Sigmoid colon (tissue), 7 donors: ENCODE data around the gene SPOCK1. TPM values are rescaled to one million over a fixed set of nuclear protein-coding genes. Genes with fewer than 3 reads are reported as not detected.

ENCODE experiments used
- DNase-seq: peaks from one replicate; pipeline ENCODE4 v3.0.0-alpha.2; 2019
- H3K27ac ChIP-seq, 4 donors: fragments of 200-600 bp; sonication (generic); one replicate each; pipeline ENCODE4 v1.5.1; 2016 to 2019; ENCODE audit warnings: mild to moderate bottlenecking in 1 of 4
- H3K27me3 ChIP-seq, 3 donors: fragments of 200-600 bp; sonication (generic); one replicate each; pipeline ENCODE4 v1.5.1; 2019; ENCODE audit warnings: mild to moderate bottlenecking in 1 of 3
- H3K36me3 ChIP-seq, 4 donors: fragments of 200-600 bp; sonication (generic); one replicate each; pipeline ENCODE4 v1.5.1; 2016 to 2019
- H3K4me1 ChIP-seq, 4 donors: fragments of 200-600 bp; sonication (generic); one replicate each; pipeline ENCODE4 v1.5.1; 2017 to 2019
- H3K4me3 ChIP-seq, 4 donors: fragments of 200-600 bp; sonication (generic); one replicate each; pipeline ENCODE4 v1.5.1; 2017 to 2019; ENCODE audit warnings: mild to moderate bottlenecking in 2 of 4, moderate library complexity in 1 of 4
- H3K9me3 ChIP-seq, 4 donors: fragments of 200-600 bp in 3 of 4; sonication (generic) in 3 of 4; one replicate each; pipeline versions ENCODE4 v1.5.1 to v1.6.1; 2013 to 2019
- EP300 ChIP-seq, 4 donors: sonication (generic); formaldehyde crosslinking; IDR thresholded peaks; one replicate each; pipeline ENCODE4 v1.6.1; 2017; ENCODE audit warnings: antibody characterized with exemption in 4 of 4
- POLR2A ChIP-seq, 2 donors: fragments of 450-650 bp; IDR thresholded peaks; one replicate each; pipeline ENCODE4 v1.6.1; 2016; ENCODE audit warnings: antibody characterized with exemption in 2 of 2, mild to moderate bottlenecking in 2 of 2, moderate library complexity in 2 of 2
- POLR2AphosphoS5 ChIP-seq, 4 donors: sonication (generic); formaldehyde crosslinking; IDR thresholded peaks; one replicate each; pipeline ENCODE4 v1.6.1; 2017; ENCODE audit warnings: antibody characterized with exemption in 4 of 4
- WGBS, 2 donors: extraction: QIAGEN DNeasy Blood & Tissue Kit; methylation state at CpG; one replicate each; pipeline ENCODE4 v1.1.7; 2013; 5-methylcytosine and 5-hydroxymethylcytosine counted together
- intact Hi-C: fragments of 100-400 bp; cut with DNase I; formaldehyde crosslinking; loops from one replicate; pipeline ENCODE4 v1.15.1; 2023
- polyA plus RNA-seq, 3 donors: library from polyadenylated mRNA; stranded (reverse); fragments of 200-250 nt; gene quantifications; one replicate each; pipeline ENCODE4 v1.2.3, GENCODE V29; 2013
- total RNA-seq, 4 donors: library from RNA; depleted of rRNA; stranded (reverse); fragments of >200 nt; gene quantifications; one replicate each; pipeline ENCODE4 v1.1.0, GENCODE V29; 2016
- TF ChIP-seq, protein P1 (sequence below), 4 experiments: fragments of 450-650 bp in 3 of 4; fragments of 200-600 bp in 1 of 4; IDR thresholded peaks; one replicate each; pipeline ENCODE4 v1.5.1; 2016 to 2019; ENCODE audit warnings: antibody characterized with exemption in 4 of 4, mild to moderate bottlenecking in 3 of 4, moderate library complexity in 2 of 4
- donor health status: healthy with polysubstance abuse.
- donor health status: Bipolar disorder and iron deficiency.
- donor health status: healthy.

SPOCK1 gene
- total and polyA plus RNA-seq, 7 donors = 2.4 to 104 (median 33.4) TPM

DNA sequence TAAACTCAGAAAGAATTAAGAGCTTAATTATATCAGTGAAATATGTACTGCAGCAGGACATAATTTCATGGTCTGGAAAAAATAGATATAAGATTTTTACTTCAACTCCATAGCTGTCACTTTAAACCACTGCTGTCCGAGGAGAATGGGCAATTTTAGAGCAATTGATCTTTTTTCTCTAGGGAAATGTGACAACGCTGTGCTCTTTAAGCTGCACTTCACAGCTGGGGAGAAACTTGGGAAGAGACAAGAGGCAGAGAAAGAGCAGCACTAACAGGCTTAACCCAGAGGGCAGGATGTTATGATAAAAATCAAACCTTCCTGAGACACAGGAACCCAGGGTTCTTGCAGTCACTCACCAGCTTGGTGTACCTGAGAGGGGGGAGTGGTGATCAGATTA lies 92.0 kb downstream of the SPOCK1 start:
- TF ChIP-seq POLR2AphosphoS5 (IDR thresholded peaks at IDR 0.05) (no peak), POLR2A (IDR thresholded peaks at IDR 0.05) (no peak), EP300 (IDR thresholded peaks at IDR 0.05) (no peak)
- TF ChIP-seq, protein P1, sequence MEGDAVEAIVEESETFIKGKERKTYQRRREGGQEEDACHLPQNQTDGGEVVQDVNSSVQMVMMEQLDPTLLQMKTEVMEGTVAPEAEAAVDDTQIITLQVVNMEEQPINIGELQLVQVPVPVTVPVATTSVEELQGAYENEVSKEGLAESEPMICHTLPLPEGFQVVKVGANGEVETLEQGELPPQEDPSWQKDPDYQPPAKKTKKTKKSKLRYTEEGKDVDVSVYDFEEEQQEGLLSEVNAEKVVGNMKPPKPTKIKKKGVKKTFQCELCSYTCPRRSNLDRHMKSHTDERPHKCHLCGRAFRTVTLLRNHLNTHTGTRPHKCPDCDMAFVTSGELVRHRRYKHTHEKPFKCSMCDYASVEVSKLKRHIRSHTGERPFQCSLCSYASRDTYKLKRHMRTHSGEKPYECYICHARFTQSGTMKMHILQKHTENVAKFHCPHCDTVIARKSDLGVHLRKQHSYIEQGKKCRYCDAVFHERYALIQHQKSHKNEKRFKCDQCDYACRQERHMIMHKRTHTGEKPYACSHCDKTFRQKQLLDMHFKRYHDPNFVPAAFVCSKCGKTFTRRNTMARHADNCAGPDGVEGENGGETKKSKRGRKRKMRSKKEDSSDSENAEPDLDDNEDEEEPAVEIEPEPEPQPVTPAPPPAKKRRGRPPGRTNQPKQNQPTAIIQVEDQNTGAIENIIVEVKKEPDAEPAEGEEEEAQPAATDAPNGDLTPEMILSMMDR (IDR thresholded peaks at IDR 0.05) = no peak
- H3K9me3 ChIP-seq = no peaks in the 10 kb centered on the region
- 54 to 57% methylated on average over 2 of the region's 2 CpGs for whole genome bisulfite sequencing, 2 donors
- H3K36me3 ChIP-seq = no peaks in the 10 kb centered on the region
- no peak overlapping the region for H3K4me3 ChIP-seq
- H3K27ac ChIP-seq = no peak overlapping the region
- intact Hi-C loops = no loop called here
- H3K27me3 ChIP-seq = no peaks in the 10 kb centered on the region
- H3K4me1 ChIP-seq = peaks cover 0 to 11% (median 3%) of the 10 kb centered on the region in 4 donors
- no peak for DNase-seq

DNA sequence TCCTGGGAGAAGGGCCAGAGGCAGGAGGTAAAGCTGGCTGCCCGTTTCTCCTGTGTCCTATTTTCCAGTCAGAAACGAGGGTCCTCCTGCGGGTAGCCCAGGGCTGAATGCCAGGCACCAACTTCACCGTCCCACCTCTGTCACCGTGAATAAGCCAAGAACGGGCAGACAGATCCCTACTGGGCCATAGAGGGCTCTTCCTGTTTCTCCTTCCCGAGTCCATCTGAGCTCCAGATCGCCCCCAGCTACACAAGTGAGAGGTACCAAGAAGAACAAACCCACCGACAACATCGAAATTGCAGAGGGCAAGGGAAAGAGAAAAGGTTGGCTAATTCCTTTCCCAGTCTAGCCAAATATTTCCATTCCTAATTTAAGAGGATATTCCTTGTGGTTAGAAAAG lies 93.7 kb downstream of the SPOCK1 start:
- WGBS, 2 donors = 75 to 78% methylated on average over 10 of the region's 10 CpGs
- Histone ChIP-seq H3K9me3 (no peaks in the 10 kb centered on the region), H3K27me3 (no peaks in the 10 kb centered on the region), H3K4me3 (no peak overlapping the region), H3K4me1 (peaks cover 0 to 14% (median 2%) of the 10 kb centered on the region in 4 donors), H3K27ac (no peak overlapping the region), H3K36me3 (no peaks in the 10 kb centered on the region)
- DNase-seq = no peak
- TF ChIP-seq, protein P1 (IDR thresholded peaks at IDR 0.05) = no peak
- no peak for TF ChIP-seq POLR2A (IDR thresholded peaks at IDR 0.05)
- intact Hi-C loops = no loop called here

DNA sequence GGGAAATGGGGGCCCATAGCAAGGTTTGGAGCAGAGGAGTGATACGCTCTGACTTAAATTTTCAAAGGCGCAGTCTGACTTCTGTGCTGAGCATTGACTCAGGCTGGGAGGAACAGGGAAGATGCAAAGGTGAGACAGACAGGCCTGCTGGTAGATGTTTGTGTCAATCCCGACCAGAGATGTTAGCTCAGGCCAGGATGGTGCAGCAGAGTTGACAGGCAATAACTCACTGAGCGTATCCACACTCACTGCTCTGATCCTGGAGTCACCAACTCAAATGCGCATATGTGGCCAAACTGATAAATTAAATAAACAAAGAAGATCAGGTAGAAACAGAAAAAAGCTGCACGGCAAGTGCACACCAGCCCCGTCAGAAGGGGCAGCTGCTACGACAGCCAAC lies 95.3 kb downstream of the SPOCK1 start:
- no peak for TF ChIP-seq EP300 (IDR thresholded peaks at IDR 0.05)
- no peak for TF ChIP-seq POLR2AphosphoS5 (IDR thresholded peaks at IDR 0.05)
- TF ChIP-seq, protein P1 (IDR thresholded peaks at IDR 0.05) = no peak
- TF ChIP-seq POLR2A (IDR thresholded peaks at IDR 0.05) = no peak
- peaks cover 0 to 18% (median 2%) of the 10 kb centered on the region in 4 donors for H3K4me1 ChIP-seq
- no peak overlapping the region for H3K27ac ChIP-seq
- WGBS, 2 donors = 67 to 78% methylated on average over 8 of the region's 8 CpGs
- no peak overlapping the region for H3K4me3 ChIP-seq
- no peaks in the 10 kb centered on the region for H3K36me3 ChIP-seq
- intact Hi-C loops = no loop called here
- H3K9me3 ChIP-seq = no peaks in the 10 kb centered on the region
- no peaks in the 10 kb centered on the region for H3K27me3 ChIP-seq
- no peak for DNase-seq

DNA sequence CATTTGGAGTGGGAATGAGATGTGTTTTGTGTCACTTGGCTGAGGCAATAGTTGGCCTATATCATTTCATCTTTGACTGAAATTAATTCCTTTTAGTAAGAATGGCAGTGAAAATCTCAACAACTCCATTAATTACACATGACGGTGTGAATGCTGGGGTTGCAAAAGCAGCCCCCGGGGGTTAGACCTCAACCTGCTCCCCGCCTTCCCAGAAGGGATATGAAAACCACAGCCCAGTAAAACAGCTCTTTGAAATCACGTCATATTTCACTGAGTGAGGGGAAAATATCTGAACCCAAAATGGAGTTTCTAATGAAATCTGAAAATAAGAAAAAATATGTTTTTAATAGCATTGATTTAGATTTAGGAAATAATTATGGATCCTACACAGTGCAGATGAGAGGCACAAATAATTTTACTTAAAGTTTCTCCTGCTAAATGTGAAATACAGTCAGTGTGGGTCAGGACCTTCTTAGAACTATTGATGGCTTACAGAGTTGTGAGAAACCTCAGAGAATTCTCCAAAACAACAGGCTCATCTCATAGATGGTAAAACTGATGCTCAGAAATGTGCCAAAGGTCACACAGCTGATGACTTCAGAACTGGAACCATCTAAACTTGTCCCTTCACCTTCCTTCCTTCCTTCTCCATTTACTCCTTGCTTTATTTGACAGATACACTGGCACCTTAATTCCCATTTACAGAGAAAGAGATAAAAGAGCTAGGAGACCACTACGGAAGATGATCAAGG lies 96.5 kb downstream of the SPOCK1 start:
- H3K4me3 ChIP-seq = no peak overlapping the region
- intact Hi-C loops = no loop called here
- H3K27me3 ChIP-seq = no peaks in the 10 kb centered on the region
- WGBS, 2 donors = 78 to 87% methylated on average over 5 of the region's 5 CpGs
- H3K36me3 ChIP-seq = no peaks in the 10 kb centered on the region
- H3K4me1 ChIP-seq = peaks cover 0 to 26% (median 3%) of the 10 kb centered on the region in 4 donors
- H3K9me3 ChIP-seq = no peaks in the 10 kb centered on the region
- no peak for TF ChIP-seq EP300 (IDR thresholded peaks at IDR 0.05)
- TF ChIP-seq, protein P1 (IDR thresholded peaks at IDR 0.05) = no peak
- TF ChIP-seq POLR2AphosphoS5 (IDR thresholded peaks at IDR 0.05) = no peak
- TF ChIP-seq POLR2A (IDR thresholded peaks at IDR 0.05) = no peak
- no peak for DNase-seq
- H3K27ac ChIP-seq = no peak overlapping the region

DNA sequence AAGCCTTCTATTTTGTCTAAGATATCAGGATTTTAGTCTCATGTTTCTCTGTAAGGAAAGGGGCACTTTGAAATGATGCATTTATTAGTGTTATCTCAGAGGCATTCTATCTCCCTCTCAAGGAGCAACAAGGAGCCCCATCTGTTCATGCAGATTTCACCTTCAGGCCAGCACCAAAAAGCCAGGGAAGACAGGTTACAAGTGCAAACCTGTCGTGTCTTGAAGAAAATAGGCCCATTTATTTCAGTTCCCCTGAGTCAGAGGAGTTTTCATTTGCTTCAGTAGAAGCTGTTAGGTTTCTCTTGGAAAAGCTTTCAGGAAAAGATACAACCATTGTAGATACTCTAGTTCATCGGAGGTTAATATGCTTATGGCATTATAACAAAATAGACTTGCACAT lies 97.2 kb downstream of the SPOCK1 start:
- no peak overlapping the region for H3K4me3 ChIP-seq
- no peak overlapping the region for H3K27ac ChIP-seq
- TF ChIP-seq POLR2A (IDR thresholded peaks at IDR 0.05) (no peak), EP300 (IDR thresholded peaks at IDR 0.05) (no peak), POLR2AphosphoS5 (IDR thresholded peaks at IDR 0.05) (no peak)
- TF ChIP-seq, protein P1 (IDR thresholded peaks at IDR 0.05) = no peak
- no peaks in the 10 kb centered on the region for H3K27me3 ChIP-seq
- DNase-seq = no peak
- peaks cover 0 to 27% (median 3%) of the 10 kb centered on the region in 4 donors for H3K4me1 ChIP-seq
- intact Hi-C loops = no loop called here
- 66 to 73% methylated on average over 2 of the region's 2 CpGs for WGBS, 2 donors
- no peaks in the 10 kb centered on the region for H3K36me3 ChIP-seq
- H3K9me3 ChIP-seq = no peaks in the 10 kb centered on the region
